Activated T-cell treated with anti-CD3 and anti-CD28 coated beads, Interleukin-2, amount 50 U/mL, for 24 hours (primary cell): ENCODE data around the gene CDKAL1.

Experiments used
- DNase-seq: peaks from one replicate; pipeline ENCODE4 v3.0.0-alpha.2; 2020
- H3K27ac Mint-ChIP-seq: 2 replicates; pipeline ENCODE4 v1.8.0; 2020; ENCODE audit warnings: mild to moderate bottlenecking, mixed read lengths
- H3K27me3 Mint-ChIP-seq: 2 replicates; pipeline ENCODE4 v1.8.0; 2020; ENCODE audit warnings: mixed read lengths
- H3K36me3 Mint-ChIP-seq: 2 replicates; pipeline ENCODE4 v1.8.0; 2020; ENCODE audit warnings: low read depth, mixed read lengths
- H3K4me1 Mint-ChIP-seq: 2 replicates; pipeline ENCODE4 v1.8.0; 2020; ENCODE audit warnings: low read depth, mixed read lengths
- H3K4me3 Mint-ChIP-seq: 2 replicates; pipeline ENCODE4 v1.8.0; 2020; ENCODE audit warnings: mild to moderate bottlenecking, moderate library complexity, mixed read lengths
- H3K9me3 Mint-ChIP-seq: 2 replicates; pipeline ENCODE4 v1.8.0; 2020; ENCODE audit warnings: mixed read lengths

Gene CDKAL1

DNA sequence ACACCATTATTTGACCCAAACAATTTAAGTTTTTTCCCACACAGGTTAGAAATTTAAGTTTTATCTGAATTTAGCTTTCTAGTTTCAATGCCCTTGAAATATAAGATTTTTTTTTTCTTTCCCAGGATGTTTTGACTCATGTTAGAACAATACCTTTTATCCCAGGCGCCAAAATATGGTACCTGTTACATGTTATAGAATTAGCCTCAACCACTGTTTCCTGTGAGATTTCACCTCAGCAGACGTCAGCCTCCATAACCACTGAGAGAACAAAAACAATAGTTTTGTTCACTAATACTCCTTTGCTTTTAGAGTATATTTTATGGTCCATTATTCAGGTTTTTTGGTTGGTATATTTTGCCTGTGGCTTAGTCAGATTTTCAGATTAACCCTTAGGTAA, 302.9 kb downstream of the CDKAL1 start:
- no peak overlapping the region for H3K4me3 Mint-ChIP-seq
- no peak overlapping the region for H3K27ac Mint-ChIP-seq
- H3K9me3 Mint-ChIP-seq = no peaks in the 10 kb centered on the region
- peaks cover 17% of the 10 kb centered on the region for H3K36me3 Mint-ChIP-seq
- peaks cover 46% of the 10 kb centered on the region for H3K4me1 Mint-ChIP-seq
- H3K27me3 Mint-ChIP-seq = no peaks in the 10 kb centered on the region
- DNase-seq = no peak

DNA sequence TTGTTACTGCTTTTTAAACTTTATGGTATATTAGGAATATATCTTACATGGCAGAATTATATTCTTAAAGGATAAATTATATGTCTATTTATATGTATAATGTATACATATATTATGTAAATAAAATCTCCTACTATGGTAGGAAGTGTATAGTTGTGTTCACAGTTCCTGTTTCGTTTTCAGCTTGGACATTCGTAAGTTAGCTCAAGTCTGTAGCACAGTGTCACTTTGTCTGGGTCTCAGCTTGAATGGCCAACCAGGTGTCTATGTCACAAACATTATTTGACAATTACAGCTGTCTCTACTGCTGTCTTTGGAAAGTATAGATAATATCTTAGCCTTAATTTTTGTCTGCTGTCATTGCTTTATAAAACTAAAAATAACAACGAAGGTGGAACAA, 303.9 kb downstream of the CDKAL1 start:
- H3K27me3 Mint-ChIP-seq = no peaks in the 10 kb centered on the region

DNA sequence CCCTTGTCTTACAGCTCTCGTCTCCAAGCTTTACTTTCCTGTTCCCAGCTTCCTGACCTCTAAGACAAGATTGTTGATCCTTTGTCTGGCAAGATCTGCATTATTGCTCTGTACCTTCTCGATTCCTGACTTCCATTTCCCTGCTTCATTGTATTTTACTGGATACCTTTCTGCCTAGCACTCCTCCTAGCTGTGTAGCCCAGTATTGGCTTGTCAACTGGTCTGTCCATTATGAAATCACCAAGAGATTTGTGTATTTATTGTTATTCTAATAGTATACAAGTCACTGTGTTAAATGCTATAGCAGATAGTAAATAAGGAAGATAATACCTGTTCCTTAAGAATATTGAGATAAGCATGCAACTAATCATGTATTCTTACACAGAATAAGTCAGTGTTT, 305.4 kb downstream of the CDKAL1 start:
- peaks cover 20% of the 10 kb centered on the region for H3K36me3 Mint-ChIP-seq
- H3K27me3 Mint-ChIP-seq = no peaks in the 10 kb centered on the region
- H3K27ac Mint-ChIP-seq = no peak overlapping the region
- peaks cover 30% of the 10 kb centered on the region for H3K4me1 Mint-ChIP-seq
- H3K4me3 Mint-ChIP-seq = no peak overlapping the region
- no peak for DNase-seq
- H3K9me3 Mint-ChIP-seq = no peaks in the 10 kb centered on the region

More for the DNA sequence above, 303.9 kb downstream of the CDKAL1 start:
- no peak for DNase-seq
- Mint-ChIP-seq H3K4me3 (no peak overlapping the region), H3K4me1 (peaks cover 41% of the 10 kb centered on the region), H3K36me3 (peaks cover 17% of the 10 kb centered on the region), H3K27ac (no peak overlapping the region), H3K9me3 (no peaks in the 10 kb centered on the region)

- DNase-seq = no peak
- H3K4me1 Mint-ChIP-seq = peaks cover 28% of the 10 kb centered on the region
- peak overlapping the region; percentile 44 for H3K27ac Mint-ChIP-seq
- peaks cover 19% of the 10 kb centered on the region for H3K36me3 Mint-ChIP-seq
- H3K4me3 Mint-ChIP-seq = no peak overlapping the region
- no peaks in the 10 kb centered on the region for H3K27me3 Mint-ChIP-seq
- H3K9me3 Mint-ChIP-seq = no peaks in the 10 kb centered on the region
Observed at GRCh38 chr6:20840675-20841074, 306.4 kb downstream of the CDKAL1 start.

DNA sequence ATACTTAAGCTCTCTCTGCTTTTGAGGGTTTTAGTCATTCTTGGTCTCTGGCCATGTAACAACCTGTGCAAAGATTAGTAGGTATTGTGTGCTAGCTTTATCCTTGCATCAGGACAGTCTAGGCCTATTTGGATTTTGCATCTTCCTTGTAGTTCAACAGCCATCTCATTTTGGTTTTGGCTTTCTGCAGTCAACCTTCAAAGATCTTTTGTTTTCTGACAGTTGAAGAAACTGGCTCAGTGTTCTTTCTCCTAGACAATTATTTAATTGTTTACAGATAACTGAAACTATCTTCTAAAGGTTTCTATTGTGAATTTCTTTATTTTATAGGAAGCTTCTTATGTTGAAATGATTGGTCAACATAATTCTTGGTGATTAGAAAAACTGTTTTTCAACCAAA, 307.5 kb downstream of the CDKAL1 start:
- H3K27me3 Mint-ChIP-seq = no peaks in the 10 kb centered on the region
- H3K9me3 Mint-ChIP-seq = no peaks in the 10 kb centered on the region
- peaks cover 28% of the 10 kb centered on the region for H3K4me1 Mint-ChIP-seq
- peaks cover 22% of the 10 kb centered on the region for H3K36me3 Mint-ChIP-seq
- DNase-seq = no peak
- H3K4me3 Mint-ChIP-seq = no peak overlapping the region
- H3K27ac Mint-ChIP-seq = peak overlapping the region; percentile 11

- H3K4me3 Mint-ChIP-seq = no peak overlapping the region
- H3K9me3 Mint-ChIP-seq = no peaks in the 10 kb centered on the region
- H3K4me1 Mint-ChIP-seq = peaks cover 20% of the 10 kb centered on the region
- H3K27me3 Mint-ChIP-seq = no peaks in the 10 kb centered on the region
- no peak for DNase-seq
- peaks cover 37% of the 10 kb centered on the region for H3K36me3 Mint-ChIP-seq
- H3K27ac Mint-ChIP-seq = no peak overlapping the region
Observed at GRCh38 chr6:20845592-20845991, 311.3 kb downstream of the CDKAL1 start.

GRCh38 chr6:20846602-20847028, 312.4 kb downstream of the CDKAL1 start:
- Mint-ChIP-seq H3K9me3 (no peaks in the 10 kb centered on the region), H3K36me3 (peaks cover 39% of the 10 kb centered on the region), H3K27ac (peak overlapping the region; percentile 61), H3K4me1 (peaks cover 15% of the 10 kb centered on the region), H3K27me3 (no peaks in the 10 kb centered on the region), H3K4me3 (no peak overlapping the region)
- DNase-seq = no peak

- DNase-seq = no peak
- peaks cover 14% of the 10 kb centered on the region for H3K4me1 Mint-ChIP-seq
- H3K9me3 Mint-ChIP-seq = no peaks in the 10 kb centered on the region
- peaks cover 39% of the 10 kb centered on the region for H3K36me3 Mint-ChIP-seq
- H3K4me3 Mint-ChIP-seq = no peak overlapping the region
- no peak overlapping the region for H3K27ac Mint-ChIP-seq
- no peaks in the 10 kb centered on the region for H3K27me3 Mint-ChIP-seq
Observed at GRCh38 chr6:20847904-20848303, 313.6 kb downstream of the CDKAL1 start.

- no peaks in the 10 kb centered on the region for H3K27me3 Mint-ChIP-seq
- H3K4me1 Mint-ChIP-seq = peaks cover 10% of the 10 kb centered on the region
- peaks cover 39% of the 10 kb centered on the region for H3K36me3 Mint-ChIP-seq
- no peak overlapping the region for H3K4me3 Mint-ChIP-seq
- no peaks in the 10 kb centered on the region for H3K9me3 Mint-ChIP-seq
- DNase-seq = no peak
- no peak overlapping the region for H3K27ac Mint-ChIP-seq
Observed at GRCh38 chr6:20850686-20851416, 316.6 kb downstream of the CDKAL1 start.

DNA sequence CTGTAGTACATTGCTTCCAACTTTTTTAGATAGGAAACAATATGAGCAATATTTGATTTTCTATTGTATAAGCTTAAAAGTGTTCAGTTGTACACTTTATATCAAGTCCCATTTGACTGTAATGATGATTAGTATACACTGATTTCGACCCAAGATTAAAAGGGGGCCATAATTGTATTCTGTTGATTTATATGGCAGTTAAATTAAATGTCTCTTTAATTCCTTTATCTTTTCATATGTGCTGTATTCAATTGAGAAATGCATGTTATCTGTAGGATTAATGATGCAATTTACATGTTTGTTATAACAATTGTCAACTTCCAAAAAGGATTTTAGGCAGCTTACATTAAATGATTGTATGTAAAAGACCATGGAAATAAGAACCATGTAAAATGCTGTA, 317.5 kb downstream of the CDKAL1 start:
- Mint-ChIP-seq H3K27ac (no peak overlapping the region), H3K9me3 (no peaks in the 10 kb centered on the region), H3K36me3 (peaks cover 35% of the 10 kb centered on the region), H3K4me1 (peaks cover 3% of the 10 kb centered on the region), H3K27me3 (no peaks in the 10 kb centered on the region), H3K4me3 (no peak overlapping the region)
- DNase-seq = no peak

- Mint-ChIP-seq H3K27ac (no peak overlapping the region), H3K9me3 (no peaks in the 10 kb centered on the region), H3K4me1 (no peaks in the 10 kb centered on the region), H3K36me3 (peaks cover 22% of the 10 kb centered on the region), H3K27me3 (no peaks in the 10 kb centered on the region), H3K4me3 (no peak overlapping the region)
- DNase-seq = no peak
Observed at GRCh38 chr6:20853828-20854227, 319.6 kb downstream of the CDKAL1 start.

- Mint-ChIP-seq H3K27ac (no peak overlapping the region), H3K27me3 (no peaks in the 10 kb centered on the region)
Observed at GRCh38 chr6:20856681-20857288, 322.5 kb downstream of the CDKAL1 start.

GRCh38 chr6:20861481-20861880, 327.2 kb downstream of the CDKAL1 start:
- Mint-ChIP-seq H3K27ac (no peak overlapping the region), H3K36me3 (peaks cover 12% of the 10 kb centered on the region), H3K4me3 (no peak overlapping the region), H3K9me3 (no peaks in the 10 kb centered on the region), H3K4me1 (no peaks in the 10 kb centered on the region), H3K27me3 (no peaks in the 10 kb centered on the region)
- no peak for DNase-seq

More at GRCh38 chr6:20856681-20857288, 322.5 kb downstream of the CDKAL1 start:
- H3K36me3 Mint-ChIP-seq = peaks cover 19% of the 10 kb centered on the region
- no peak for DNase-seq
- no peaks in the 10 kb centered on the region for H3K9me3 Mint-ChIP-seq
- H3K4me3 Mint-ChIP-seq = no peak overlapping the region
- H3K4me1 Mint-ChIP-seq = no peaks in the 10 kb centered on the region

DNA sequence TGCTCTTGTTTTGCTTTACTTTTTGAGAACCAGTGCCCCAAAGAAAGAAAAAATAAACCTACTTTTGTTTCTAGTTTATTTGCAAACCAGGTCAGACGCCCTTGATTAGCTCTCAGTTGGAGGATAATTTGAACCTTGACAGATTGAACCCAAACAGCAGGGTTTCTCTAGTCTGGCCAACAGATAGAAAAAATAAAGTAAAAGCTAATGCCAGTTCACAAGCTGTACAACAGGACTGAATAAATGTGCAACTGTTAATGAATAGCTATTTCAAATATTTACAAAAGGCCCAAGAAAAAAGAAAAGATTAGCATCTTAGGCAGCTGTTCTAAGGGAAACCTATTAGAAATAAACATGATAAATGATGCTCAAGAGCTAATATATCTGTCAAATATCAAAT, 331.8 kb downstream of the CDKAL1 start:
- no peak overlapping the region for H3K27ac Mint-ChIP-seq
- no peak for DNase-seq
- H3K27me3 Mint-ChIP-seq = no peaks in the 10 kb centered on the region
- H3K9me3 Mint-ChIP-seq = no peaks in the 10 kb centered on the region
- H3K36me3 Mint-ChIP-seq = peaks cover 4% of the 10 kb centered on the region
- no peak overlapping the region for H3K4me3 Mint-ChIP-seq
- peaks cover 4% of the 10 kb centered on the region for H3K4me1 Mint-ChIP-seq

- Mint-ChIP-seq H3K27me3 (no peaks in the 10 kb centered on the region), H3K9me3 (no peaks in the 10 kb centered on the region), H3K36me3 (peaks cover 6% of the 10 kb centered on the region), H3K4me1 (peaks cover 4% of the 10 kb centered on the region), H3K4me3 (no peak overlapping the region), H3K27ac (no peak overlapping the region)
- no peak for DNase-seq
Observed at GRCh38 chr6:20866935-20867703, 332.9 kb downstream of the CDKAL1 start.
